Ectodermal cell (in vitro differentiated cells): ENCODE measurements around the gene MDC1.

Experiments used
- H3K27ac ChIP-seq: 2 replicates; pipeline ENCODE4 v1.7.0; 2013; ENCODE audit warnings: mild to moderate bottlenecking, low read depth, low read length; ENCODE audit not compliant: insufficient read depth, poor library complexity, severe bottlenecking
- H3K27me3 ChIP-seq: 2 replicates; pipeline ENCODE4 v1.7.0; 2013; ENCODE audit warnings: mild to moderate bottlenecking, low read length; ENCODE audit not compliant: insufficient read depth, control insufficient read depth, poor library complexity, severe bottlenecking
- H3K36me3 ChIP-seq: one replicate; pipeline ENCODE4 v1.7.0; 2013; ENCODE audit warnings: low read length; ENCODE audit not compliant: control insufficient read depth, insufficient read depth
- H3K4me1 ChIP-seq: one replicate; pipeline ENCODE4 v1.7.0; 2013; ENCODE audit warnings: low read length; ENCODE audit not compliant: control insufficient read depth, insufficient read depth
- H3K4me3 ChIP-seq: 2 replicates; pipeline ENCODE4 v1.7.0; 2013; ENCODE audit warnings: low read depth, low read length, control low read depth; ENCODE audit not compliant: insufficient read depth
- H3K9me3 ChIP-seq: 2 replicates; pipeline ENCODE4 v1.7.0; 2013; ENCODE audit warnings: mild to moderate bottlenecking, low read length, moderate library complexity; ENCODE audit not compliant: control insufficient read depth
- WGBS, 2 experiments: methylation state at CpG; one replicate each; pipeline ENCODE4 v1.1.7; 2013; ENCODE audit warnings: missing lambda C conversion rate in 2 of 2; 5-methylcytosine and 5-hydroxymethylcytosine counted together

Gene MDC1

DNA sequence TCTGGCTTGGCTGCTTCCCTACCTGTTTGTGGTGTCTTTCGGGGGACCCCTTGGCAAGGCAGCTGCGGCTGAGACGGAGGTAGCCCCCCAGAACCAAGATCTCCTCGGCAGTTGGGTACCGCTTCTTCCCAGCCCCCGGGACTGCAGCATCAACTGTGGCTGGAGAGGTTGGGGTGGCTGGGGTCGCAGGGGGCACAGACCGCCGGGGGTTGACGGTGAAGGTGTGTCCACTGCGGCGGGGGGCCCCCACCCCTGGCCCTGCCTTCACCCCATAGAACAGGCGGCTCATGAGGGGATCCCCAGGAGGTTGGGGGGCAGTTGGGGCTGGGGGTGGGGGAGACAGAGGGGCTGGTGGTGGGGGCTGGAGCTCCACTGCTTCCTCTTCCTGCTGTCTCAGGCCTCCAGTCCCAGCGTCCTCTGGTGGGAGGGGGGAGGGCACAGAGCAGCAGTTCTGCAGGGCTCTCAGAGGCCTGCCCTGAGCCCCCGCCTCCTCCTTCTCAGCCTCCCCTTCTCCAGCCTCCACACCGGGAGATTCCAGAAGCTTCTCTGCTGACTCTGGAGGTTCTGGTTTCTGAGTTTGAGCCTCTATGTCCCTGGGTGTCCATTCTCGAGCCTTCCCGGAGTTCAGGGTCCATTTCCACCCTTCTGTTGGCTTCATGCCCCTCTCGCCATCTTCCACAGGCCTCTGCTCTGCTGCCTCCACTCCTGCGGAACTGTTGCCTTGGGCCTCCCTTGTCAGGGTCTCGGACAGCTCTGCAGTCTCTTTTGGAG is 32.5 kb downstream of the MDC1 start:
- Histone ChIP-seq H3K27me3 (no peaks in the 10 kb centered on the region), H3K36me3 (no peaks in the 10 kb centered on the region), H3K4me3 (peak overlapping the region; percentile 40), H3K9me3 (no peaks in the 10 kb centered on the region), H3K4me1 (peaks cover 59% of the 10 kb centered on the region), H3K27ac (no peak overlapping the region)
- WGBS, 2 experiments: 74 to 81% methylated on average over 18 to 20 of the region's 21 CpGs

DNA sequence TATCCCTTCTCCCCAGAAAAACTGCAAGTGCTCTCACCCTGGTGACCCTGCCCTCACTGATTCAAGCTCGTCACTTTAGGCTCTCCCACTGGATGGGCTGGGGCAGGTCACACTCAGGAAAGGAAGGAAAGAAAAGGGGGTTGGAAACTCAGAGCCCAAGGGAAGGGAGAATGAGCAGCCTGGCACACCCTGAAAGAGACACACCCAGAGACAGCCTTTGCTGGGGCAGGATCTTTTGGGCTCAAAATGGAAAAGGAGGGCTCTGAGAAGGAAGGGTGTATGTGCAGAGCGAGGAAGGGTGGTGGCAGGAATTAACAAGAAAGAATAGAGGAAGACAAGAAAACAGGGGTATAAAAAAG is 33.1 kb downstream of the MDC1 start:
- no peaks in the 10 kb centered on the region for H3K36me3 ChIP-seq
- no peaks in the 10 kb centered on the region for H3K9me3 ChIP-seq
- WGBS, 2 experiments: 47 to 53% methylated on average over 2 of the region's 2 CpGs
- no peaks in the 10 kb centered on the region for H3K27me3 ChIP-seq
- peak overlapping the region; percentile 40 for H3K4me3 ChIP-seq
- no peak overlapping the region for H3K27ac ChIP-seq
- peaks cover 57% of the 10 kb centered on the region for H3K4me1 ChIP-seq

DNA sequence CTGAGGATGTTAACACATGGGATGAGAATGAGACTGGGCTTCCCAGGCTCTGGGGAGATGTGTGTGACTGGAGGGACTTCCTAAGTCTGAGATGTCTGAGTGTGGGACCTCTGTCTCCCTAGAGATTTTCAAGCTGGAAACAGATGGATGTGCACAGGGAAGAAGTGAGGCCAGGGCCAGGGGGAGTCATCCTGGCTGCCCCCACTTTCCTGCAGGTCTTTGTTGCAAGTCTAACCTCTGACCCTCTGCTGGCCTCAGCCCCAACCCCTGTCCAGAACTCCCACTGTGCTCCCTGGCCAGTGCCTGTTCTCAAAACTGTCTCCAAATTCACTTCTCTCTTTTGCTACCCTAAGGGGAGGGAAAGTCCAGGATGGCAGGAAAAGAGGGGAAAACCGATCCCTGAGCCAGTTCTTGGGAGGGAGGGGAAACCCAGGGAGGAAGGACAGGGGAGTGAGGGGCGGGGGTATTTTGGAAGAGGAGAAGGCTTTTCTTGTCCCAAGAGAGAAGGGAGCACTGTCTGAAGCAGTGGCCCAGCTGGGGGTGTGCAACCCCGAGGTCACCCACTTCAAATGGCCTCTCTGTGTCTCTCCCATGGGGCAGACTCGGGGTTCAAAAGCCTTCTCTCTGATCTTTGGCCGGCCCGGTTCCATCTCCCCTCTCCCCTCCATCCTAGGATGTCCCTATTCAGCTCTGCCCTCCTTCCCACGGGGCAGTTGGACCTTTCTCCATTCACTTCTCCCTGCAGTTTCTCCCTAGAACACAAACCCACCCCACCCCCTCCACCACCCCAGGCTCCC is 33.7 kb downstream of the MDC1 start:
- peaks cover 54% of the 10 kb centered on the region for H3K4me1 ChIP-seq
- no peak overlapping the region for H3K27ac ChIP-seq
- no peaks in the 10 kb centered on the region for H3K27me3 ChIP-seq
- peak overlapping the region; percentile 40 for H3K4me3 ChIP-seq
- WGBS, 2 experiments: 25 to 31% methylated on average over 7 of the region's 7 CpGs
- no peaks in the 10 kb centered on the region for H3K9me3 ChIP-seq
- H3K36me3 ChIP-seq: no peaks in the 10 kb centered on the region

DNA sequence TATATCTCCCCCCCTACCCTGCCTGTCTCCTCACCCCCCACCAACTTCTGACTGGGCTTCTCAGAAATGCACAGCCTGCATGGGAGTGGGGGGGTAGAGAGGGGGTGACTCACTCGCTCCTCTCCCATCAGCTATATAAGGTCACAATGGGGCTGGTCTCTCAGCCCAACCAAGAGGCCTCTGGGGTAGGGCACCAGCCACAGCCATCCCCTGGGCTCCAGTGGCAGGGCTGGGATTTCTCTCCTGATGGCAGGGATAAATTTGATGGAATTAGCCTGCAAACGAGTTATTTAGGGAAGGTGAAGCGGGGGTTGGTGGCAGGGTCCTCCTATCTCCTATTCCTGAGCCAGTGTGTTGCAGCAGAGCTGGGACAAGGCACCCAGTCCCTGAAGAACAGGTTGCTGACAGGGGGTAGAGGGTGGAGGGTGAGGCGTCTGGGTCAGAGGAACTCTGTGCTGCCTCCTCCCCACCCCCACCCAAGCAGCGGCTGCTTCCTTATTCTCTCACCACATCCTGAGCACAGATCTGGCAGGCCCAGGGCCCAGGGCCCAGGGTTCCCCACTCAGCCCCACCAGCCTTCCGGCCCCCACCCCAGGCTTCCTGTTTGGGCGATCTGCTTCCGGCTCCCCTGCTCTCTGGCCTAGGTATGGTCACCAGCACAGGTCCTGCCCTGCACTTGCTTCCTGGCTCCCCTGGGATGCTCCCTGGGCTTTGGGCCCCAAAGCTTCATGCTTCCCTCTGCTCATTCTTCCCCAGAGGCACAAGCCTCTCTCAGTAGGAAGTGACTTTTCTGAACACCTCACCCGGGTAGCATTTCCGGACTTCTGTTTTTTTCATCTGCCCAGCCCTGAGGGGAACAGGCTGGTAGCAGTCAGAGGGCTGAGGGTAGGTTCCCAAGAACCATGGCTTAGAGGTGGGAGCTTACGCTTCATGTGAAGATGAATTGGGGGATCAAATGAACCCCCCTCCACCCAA is 34.7 kb downstream of the MDC1 start:
- H3K36me3 ChIP-seq: no peaks in the 10 kb centered on the region
- peak overlapping the region; percentile 40 for H3K4me3 ChIP-seq
- no peaks in the 10 kb centered on the region for H3K9me3 ChIP-seq
- WGBS, 2 experiments: 40% methylated on average over 11 of the region's 11 CpGs
- peaks cover 47% of the 10 kb centered on the region for H3K4me1 ChIP-seq
- H3K27me3 ChIP-seq: no peaks in the 10 kb centered on the region
- H3K27ac ChIP-seq: peak overlapping the region; percentile 70

DNA sequence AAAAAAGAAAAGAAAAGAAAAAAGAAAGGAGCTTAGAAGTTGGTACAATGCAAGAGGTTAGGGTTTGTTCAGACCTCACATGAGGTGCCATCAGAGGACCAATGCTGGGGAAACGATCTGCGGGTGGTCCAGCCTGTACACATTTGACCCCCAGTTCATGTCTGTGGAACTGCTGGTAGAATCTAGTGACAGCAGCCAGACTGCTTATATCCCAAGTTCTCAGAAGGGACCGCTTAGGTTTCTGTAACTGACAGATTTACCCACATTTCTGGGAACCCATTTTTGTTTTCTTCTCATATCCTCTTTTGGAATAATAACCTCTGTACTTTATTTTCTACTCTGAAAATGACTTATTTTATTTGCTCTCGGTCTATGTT is 35.3 kb downstream of the MDC1 start:
- no peak overlapping the region for H3K27ac ChIP-seq
- 81 to 88% methylated on average over 4 of the region's 4 CpGs for WGBS, 2 experiments
- no peaks in the 10 kb centered on the region for H3K9me3 ChIP-seq
- no peak overlapping the region for H3K4me3 ChIP-seq
- H3K4me1 ChIP-seq: peaks cover 47% of the 10 kb centered on the region
- H3K36me3 ChIP-seq: peaks cover 3% of the 10 kb centered on the region
- H3K27me3 ChIP-seq: no peaks in the 10 kb centered on the region

DNA sequence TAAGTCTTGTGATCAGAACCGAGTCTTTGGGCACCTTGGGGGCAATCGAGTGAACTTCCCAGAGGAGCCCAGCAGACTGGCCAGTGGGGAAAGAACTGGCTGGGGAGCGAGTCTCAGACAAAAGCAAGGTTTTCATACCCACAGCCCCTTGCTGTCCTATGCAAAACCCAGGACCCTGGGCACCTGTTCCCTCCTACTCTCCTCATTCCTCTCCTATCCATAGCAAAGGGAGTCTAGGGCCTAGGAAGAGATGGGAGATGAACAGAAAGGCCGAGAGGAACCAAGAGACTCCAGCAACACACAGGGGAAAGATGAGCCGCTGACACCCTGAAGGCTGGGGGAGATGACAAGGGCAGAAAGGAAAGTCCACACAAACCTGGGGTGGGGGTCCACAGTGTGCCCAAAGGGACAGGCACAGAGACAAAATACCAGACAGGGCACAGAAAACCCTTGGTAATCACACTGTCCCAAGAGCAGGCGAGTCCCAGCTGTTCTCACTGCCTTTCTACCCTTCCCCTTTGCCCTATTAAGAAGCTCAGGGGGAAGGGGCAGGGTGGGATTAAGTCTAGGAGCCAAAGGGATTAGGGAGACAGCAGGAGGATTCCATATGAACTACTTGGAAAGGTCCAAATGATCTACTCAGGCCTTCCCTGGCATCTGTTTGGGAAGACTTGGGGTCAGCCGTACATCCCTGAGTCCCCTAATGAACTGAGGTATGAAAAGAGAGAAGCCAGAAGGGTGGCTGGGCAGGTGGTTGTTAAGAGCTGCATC is 37.1 kb downstream of the MDC1 start:
- peak overlapping the region; percentile 9 for H3K4me3 ChIP-seq
- no peaks in the 10 kb centered on the region for H3K27me3 ChIP-seq
- peaks cover 41% of the 10 kb centered on the region for H3K4me1 ChIP-seq
- peaks cover 8% of the 10 kb centered on the region for H3K36me3 ChIP-seq
- WGBS, 2 experiments: 69 to 75% methylated on average over 7 of the region's 7 CpGs
- no peaks in the 10 kb centered on the region for H3K9me3 ChIP-seq
- H3K27ac ChIP-seq: peak overlapping the region; percentile 2

DNA sequence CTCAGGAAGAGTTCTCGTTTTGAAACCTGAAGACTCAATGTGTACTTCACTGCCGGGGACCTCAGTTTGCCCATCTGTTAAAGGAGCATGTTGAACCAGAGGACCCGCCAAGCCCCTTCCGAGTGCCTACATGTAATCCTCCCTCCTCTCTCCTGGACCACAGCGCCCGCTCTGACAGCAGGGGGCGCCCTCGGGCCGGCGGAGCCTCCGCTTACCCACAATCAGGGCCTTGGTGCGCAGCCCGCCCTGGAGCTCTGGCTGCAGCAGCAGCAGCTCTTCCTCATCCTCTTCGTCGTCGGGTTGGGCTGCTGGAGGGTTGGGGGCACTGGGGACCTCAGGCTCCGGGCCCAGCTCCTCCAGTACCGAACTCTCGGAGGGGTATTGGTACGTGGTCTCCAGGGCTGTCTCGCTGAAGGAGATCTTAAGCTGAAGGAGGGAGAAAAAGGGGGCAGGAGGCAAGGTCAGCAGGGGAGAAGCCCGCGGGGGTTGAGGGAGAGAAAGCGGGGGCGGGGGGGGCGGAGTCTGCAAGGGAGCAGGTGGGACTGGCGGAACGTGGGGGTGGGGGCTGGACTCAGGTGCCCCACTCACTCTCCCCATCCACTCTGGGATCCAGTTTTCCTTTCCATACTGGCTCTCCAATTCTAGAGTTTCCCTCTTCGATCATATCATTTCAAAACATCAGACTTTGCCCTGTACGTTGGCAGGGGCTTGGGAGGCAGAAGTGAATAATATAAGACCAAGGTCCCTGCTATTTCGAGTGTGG is 37.9 kb downstream of the MDC1 start:
- Histone ChIP-seq H3K9me3 (no peaks in the 10 kb centered on the region), H3K27me3 (no peaks in the 10 kb centered on the region), H3K4me3 (no peak overlapping the region), H3K4me1 (peaks cover 34% of the 10 kb centered on the region), H3K27ac (no peak overlapping the region), H3K36me3 (peaks cover 8% of the 10 kb centered on the region)
- WGBS, 2 experiments: 16 to 18% methylated on average over 31 of the region's 31 CpGs

DNA sequence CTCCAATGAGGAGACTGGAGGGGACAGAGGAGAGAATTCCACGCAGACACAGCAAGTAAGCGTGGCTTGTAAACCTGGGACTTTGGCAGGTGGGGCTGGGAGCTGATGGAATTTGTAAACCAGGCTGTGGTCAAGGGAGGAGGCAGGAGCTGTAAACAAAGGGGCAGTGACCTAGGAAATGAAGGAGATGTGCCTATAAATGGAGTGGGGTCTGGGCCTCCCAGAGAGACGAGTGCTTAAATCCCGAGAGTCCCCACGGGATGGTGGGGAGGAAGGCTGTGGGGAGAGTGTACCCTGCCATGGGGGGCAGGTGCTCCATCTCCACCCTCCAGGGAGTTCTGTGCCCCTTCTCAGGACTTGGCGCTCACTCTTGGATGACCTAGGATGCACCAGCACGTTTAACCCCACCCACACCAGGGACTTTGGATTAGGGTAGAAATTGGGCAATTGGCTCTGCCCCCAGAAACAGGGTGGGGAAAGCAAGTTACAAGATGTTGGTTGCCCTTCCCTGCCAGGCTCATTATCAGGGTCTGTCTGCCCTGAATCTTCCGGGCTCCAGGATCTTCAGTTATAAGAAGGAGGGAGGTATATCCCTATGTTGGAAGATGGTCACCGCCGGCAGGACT is 40.3 kb downstream of the MDC1 start:
- Histone ChIP-seq H3K36me3 (peaks cover 8% of the 10 kb centered on the region), H3K4me1 (peaks cover 16% of the 10 kb centered on the region), H3K27ac (no peak overlapping the region), H3K9me3 (no peaks in the 10 kb centered on the region), H3K4me3 (no peak overlapping the region), H3K27me3 (no peaks in the 10 kb centered on the region)
- WGBS, 2 experiments: 91 to 92% methylated on average over 8 to 10 of the region's 10 CpGs
